ENCODE measurements around the gene SNX17. TPM values are rescaled to one million over a fixed set of nuclear protein-coding genes. Genes with fewer than 3 reads are reported as not detected.

SNX17 gene
- total and polyA plus RNA-seq, 2 of the 13 experiments (the other 11 are each of a cell fraction or from before 2014, with no cell fraction given): 75.0 to 109 TPM

- DNase-seq (ENCODE audit: low spot score): no peak
- H3K4me3 ChIP-seq (replicated peaks in 1 of 3; ENCODE audit: insufficient read depth in 1 of 3, low read depth in 2 of 3, low read length in 3 of 3): no peak overlapping the region
- 74% methylated on average over 6 of the region's 6 CpGs for WGBS (ENCODE audit: low lambda C conversion rate)
- no peak overlapping the region for H3K27ac ChIP-seq (ENCODE audit: extremely low read length, insufficient read depth, low read length)
- peaks cover 36% of the 10 kb centered on the region for H3K4me1 ChIP-seq (ENCODE audit: insufficient read depth, low read length)
- ChIA-PET CTCF (ENCODE audit: low intra/inter-chr PET ratio, low total read pairs) (no interaction called here), POLR2A (no interaction called here)
- no peak for FAIRE-seq
- no peaks in the 10 kb centered on the region for H3K27me3 ChIP-seq (ENCODE audit: control insufficient read depth in 1 of 2, insufficient read depth in 2 of 2, low read length in 2 of 2)
- no peak overlapping the region for H3K4me2 ChIP-seq (ENCODE audit: low read depth, low read length)
- H3K36me3 ChIP-seq (replicated peaks in 1 of 2; ENCODE audit: control insufficient read depth in 1 of 2, insufficient read depth in 2 of 2, low read length in 2 of 2): no peaks in the 10 kb centered on the region
- H4K20me1 ChIP-seq (ENCODE audit: insufficient read depth, low read length): no peaks in the 10 kb centered on the region
- in situ Hi-C loops (cut with HindIII; ENCODE audit: extremely low pct_ligation_motif_present, low pct_unique_long_range_greater_than_20kb) (no loop called here), intact Hi-C loops (cut with micrococcal nuclease; ENCODE audit: unreplicated experiment) (no loop called here)
- TF ChIP-seq ISL2 (CRISPR knock-in tag; IDR thresholded peaks at IDR 0.05): no peak
- TF ChIP-seq NPAS2 (CRISPR knock-in tag; IDR thresholded peaks at IDR 0.05; ENCODE audit: borderline replicate concordance): no peak
- no peak for TF ChIP-seq ZBTB46 (CRISPR knock-in tag; IDR thresholded peaks at IDR 0.05; ENCODE audit: borderline replicate concordance)
- TF ChIP-seq SP1 (IDR thresholded peaks at IDR 0.05): no peak
- no peak for TF ChIP-seq SP1 (CRISPR knock-in tag; IDR thresholded peaks at IDR 0.05)
- TF ChIP-seq ZNF766 (CRISPR knock-in tag; IDR thresholded peaks at IDR 0.05; ENCODE audit: borderline replicate concordance): no peak
- TF ChIP-seq AKNA (CRISPR knock-in tag; IDR thresholded peaks at IDR 0.05; ENCODE audit: borderline replicate concordance): no peak
- TF ChIP-seq CREM (IDR thresholded peaks at IDR 0.05): no peak
- TF ChIP-seq CREM (CRISPR knock-in tag; IDR thresholded peaks at IDR 0.05): no peak
- ATAC-seq: no peak
- no peak overlapping the region for H2AFZ ChIP-seq (ENCODE audit: low read length)
- no TSS peak for BruUV-seq (replicated peaks)
- H3K9ac ChIP-seq (ENCODE audit: insufficient read depth, low read depth, low read length): no peak overlapping the region
- no peaks in the 10 kb centered on the region for H3K9me3 ChIP-seq (ENCODE audit: low read length)
- no peaks in the 10 kb centered on the region for H3K79me2 ChIP-seq (ENCODE audit: insufficient read depth, low read length)
Observed at GRCh38 chr2:27416151-27416550, 45.7 kb downstream of the SNX17 start.

Data from HepG2 (cell line).